Stimulated activated CD4-positive, alpha-beta T cell treated with anti-CD3 and anti-CD28 coated beads, Interleukin-2, amount 100 ng/mL, for 4 hours (primary cell): ENCODE results near the gene ATF1.
"Not testable (repeated sequence)": the region's sequence is repeated elsewhere in the genome, so short reads cannot be mapped to it uniquely, and the experiment has no call there.

Experiments used
- DNase-seq: peaks from one replicate; pipeline ENCODE4 v3.0.0-alpha.2; 2020; ENCODE audit warnings: low read depth

The ATF1 gene

DNA sequence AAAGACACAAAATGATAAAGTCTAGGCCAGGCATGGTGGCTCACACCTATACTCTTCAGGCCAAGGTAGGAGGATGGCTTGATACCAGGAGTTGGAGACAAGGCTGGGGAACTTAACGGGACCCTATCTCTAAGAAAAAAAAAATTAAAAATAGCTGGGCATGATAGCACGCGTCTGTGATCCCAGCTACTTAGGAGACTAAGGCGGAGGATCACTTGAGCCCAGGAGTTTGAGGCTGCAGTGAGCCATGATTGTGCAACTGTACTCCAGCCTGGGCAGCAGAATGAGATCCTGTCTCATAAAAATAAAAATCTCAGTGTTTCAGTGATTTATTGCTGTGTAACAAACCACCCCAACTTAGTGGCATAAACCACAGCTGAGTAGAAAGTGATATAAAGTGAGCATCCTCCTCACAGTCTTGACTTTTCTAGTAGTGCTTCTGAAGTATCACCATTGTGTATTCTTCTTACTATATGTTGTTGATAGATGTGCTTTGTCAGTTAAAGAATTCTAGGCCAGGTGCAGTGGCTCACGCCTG, 10.6 kb upstream of the ATF1 start:
- no peak for DNase-seq

- DNase-seq = peak; percentile 1
Measured at GRCh38 chr12:50764286-50765094, 589 bp downstream of the ATF1 start.

- peak; percentile 19 for DNase-seq
Measured at GRCh38 chr12:50765095-50765911, 1.4 kb downstream of the ATF1 start.

- no peak for DNase-seq
Measured at GRCh38 chr12:50768391-50768790, 4.5 kb downstream of the ATF1 start.

DNA sequence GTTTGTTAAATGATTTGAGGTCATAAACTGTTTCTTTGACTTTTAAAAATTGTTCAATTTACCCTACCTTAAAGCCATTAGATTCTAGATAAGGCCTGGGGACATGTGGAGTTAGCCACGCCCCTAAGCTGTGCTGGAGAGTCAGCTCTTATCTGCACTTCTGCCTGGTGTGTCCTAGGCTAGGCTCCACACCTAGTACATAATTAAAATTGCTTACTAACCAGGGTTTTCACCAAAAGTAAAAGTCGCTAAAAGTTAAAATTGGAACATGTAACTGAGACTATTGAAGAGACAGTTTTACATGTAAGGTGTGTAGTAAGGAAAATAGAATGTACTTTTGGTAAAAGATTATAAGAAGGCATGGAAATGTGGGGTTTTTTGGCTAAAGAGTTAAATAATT, 4.9 kb downstream of the ATF1 start:
- not testable (repeated sequence) for DNase-seq

GRCh38 chr12:50771409-50771808, 7.5 kb downstream of the ATF1 start:
- DNase-seq = no peak

GRCh38 chr12:50772470-50772869, 8.6 kb downstream of the ATF1 start:
- DNase-seq = no peak

- no peak for DNase-seq
Measured at GRCh38 chr12:50772877-50773276, 9.0 kb downstream of the ATF1 start.

- DNase-seq = no peak
Measured at GRCh38 chr12:50775251-50775650, 11.3 kb downstream of the ATF1 start.

DNA sequence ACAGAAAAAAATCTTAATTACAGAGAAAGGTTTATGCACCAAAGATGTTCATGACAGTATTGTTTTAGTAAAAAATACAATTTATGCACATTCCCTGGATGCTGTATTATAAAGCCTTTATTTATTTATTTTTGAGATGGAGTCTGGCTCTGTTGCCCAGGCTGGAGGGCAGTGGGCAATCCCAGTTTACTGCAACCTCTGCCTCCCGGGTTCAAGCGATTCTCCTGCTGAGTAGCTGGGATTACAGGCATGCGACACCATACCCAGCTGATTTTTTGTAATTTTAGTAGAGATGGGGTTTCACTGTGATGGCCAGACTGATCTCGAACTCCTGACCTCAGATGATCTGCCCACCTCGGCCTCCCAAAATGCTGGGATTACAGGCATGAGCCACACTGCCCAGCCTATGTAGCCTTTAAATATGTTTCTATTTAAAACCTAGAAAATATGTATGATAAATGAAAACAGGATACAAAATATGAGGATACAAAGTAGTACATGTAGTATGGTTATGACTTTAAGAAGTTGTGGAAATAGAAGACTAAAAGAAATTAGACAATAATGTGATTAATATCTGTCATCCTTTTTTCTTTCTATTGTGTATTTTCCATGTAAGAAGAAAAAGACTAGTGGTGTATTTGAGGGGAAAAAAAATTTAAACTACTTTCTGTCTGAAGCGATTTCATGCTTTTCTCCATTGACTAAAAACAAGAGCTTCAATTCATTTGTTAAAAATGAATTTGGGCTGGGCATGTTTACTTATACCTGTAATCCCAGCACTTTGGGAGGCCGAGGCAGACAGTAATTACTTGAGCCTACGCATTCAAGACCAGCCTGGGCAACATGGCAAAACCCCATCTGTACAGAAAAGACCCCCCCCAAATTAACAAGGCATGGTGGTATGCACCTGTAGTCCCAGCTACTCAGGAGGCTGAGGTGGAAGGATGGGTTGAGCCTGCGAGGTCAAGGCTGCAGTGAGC, 13.1 kb downstream of the ATF1 start:
- no peak for DNase-seq

DNA sequence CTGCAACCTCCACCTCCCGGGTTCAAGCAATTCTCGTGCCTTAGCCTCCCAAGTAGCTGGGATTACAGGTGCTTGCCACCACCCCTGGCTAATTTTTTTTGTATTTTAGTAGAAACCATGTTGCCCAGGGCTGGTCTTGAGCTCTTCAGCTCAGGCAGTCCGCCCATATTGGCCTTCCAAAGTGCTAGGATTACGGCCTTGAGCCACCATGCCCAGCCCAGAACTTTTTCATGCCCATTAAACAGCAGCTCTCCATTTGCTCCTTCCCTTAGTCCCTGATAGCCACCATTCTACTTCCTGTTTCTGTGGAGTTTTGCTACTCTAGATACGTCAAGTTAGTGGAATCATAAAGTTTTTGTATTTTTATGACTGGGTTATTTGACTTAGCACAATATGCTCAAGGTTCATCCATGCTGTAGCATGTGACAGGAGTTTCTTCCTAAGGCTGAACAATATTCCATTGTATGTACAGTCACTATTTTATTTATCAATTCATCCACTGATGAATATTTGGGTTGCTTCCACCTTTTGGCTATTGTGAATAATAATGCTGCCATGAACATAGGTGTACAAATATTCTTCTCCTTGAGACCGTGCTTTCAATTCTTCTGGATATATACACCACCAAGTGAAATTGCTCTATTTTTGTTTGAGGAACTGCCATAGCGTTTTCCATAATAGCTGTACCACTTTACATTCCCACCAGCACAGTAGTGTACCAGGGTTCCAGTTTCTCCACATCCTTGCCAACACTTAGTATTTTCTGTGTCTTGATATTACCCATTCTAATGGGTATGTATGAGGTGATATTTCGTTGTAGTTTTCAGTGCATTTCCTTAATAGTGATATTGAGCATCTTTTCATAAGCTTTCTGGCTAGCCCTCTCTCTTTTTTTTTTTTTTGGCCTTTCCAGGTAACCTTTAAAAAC, 15.0 kb downstream of the ATF1 start:
- no peak for DNase-seq

DNA sequence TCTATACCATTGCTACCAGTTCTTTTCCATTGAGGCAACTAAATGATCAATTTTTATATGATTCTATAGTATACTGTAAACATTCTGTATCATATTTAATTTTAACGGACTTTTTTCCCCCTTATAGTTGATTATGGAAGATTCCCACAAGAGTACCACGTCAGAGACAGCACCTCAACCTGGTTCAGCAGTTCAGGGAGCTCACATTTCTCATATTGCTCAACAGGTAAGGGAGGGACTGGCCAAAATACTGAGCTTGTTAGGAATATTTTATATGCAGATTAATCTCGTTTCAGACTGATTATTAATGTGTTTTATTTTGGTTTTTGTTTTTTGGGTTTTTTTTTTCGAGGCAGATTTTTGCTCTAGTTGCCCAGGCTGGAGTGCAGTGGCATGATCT, 16.1 kb downstream of the ATF1 start:
- DNase-seq = no peak

GRCh38 chr12:50784501-50784900, 20.6 kb downstream of the ATF1 start:
- DNase-seq = no peak

GRCh38 chr12:50785406-50786001, 21.6 kb downstream of the ATF1 start:
- no peak for DNase-seq

DNA sequence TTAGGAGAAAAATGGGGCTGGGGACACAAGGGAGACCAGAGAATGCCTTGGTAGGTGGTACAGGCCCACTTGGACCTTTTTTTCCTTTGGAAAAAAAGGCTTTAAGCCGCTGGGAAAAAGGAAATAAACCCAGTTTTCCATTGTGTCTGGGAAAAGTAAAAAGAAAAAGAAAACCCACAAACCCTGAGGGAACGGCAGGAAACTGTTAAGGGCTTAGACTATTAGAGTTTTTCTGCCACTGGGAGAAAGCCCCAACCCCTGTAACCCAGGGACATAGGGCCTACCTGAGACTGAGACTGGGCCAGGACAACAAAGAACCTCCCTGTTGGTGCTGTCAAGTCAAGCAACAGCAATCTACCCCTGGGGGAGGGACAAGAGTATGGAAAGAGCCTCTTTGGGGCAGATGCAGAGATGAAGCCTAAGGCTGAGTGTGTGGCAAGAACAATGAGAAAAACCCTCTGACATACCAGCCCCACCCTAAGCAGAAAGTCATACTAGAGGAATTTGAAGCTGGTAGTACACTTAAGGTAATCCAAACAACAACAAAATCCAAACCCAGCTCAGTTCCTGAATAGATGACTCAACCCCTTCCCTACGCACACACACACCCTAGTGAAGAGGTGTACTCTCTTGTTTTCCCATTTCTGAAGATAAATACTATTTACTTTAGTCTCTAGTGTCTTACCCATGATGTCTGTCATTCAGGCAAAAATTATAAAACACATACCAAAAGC, 22.8 kb downstream of the ATF1 start:
- no peak for DNase-seq

GRCh38 chr12:50787618-50788017, 23.7 kb downstream of the ATF1 start:
- no peak for DNase-seq

GRCh38 chr12:50788561-50788960, 24.7 kb downstream of the ATF1 start:
- no peak for DNase-seq

DNA sequence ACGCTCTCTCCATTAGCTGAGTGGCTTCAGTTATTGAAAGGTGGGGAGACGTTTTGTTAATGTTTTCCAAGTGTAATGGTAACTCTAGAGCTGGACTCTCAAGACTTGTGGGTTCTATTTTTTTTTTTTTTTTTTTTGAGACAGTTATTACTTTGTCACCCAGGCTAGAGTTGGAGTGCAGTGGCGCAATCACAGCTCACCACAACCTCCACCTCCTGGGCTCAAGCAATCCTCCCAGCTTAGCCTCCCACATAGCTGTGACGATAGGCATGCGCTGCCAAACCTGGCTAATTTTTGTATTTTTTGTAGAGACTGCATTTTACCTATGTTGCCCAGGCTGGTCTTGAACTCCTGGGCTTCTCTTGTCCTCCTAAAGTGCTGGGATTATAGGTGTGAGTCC, 26.2 kb downstream of the ATF1 start:
- DNase-seq = no peak

DNA sequence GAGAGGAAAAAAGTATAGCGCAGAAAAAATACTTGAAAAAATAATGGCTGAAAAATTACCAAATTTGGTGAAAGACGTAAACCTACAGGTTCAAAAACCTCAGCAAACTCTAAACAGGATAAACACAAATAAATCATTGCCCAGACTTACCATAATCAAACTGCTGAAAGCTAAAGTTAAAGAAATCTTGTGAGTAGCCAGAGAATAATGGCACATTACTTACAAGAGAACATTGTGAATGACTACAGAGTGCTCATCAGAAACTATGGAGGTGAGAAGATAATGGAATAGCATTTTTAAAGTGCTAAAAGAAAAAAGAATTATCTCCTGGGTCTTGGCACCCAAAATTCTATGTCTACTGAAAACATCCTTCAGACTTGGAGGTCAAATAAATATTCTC, 36.0 kb downstream of the ATF1 start:
- DNase-seq = no peak
